Vagina (tissue), 2 donors: Measurements from ENCODE around the gene OSBPL6.

Source experiments
- CTCF ChIP-seq, 3 experiments: fragments of 450-650 bp in 2 of 3; fragments of 200-600 bp in 1 of 3; sonication (generic) in 1 of 3; IDR thresholded peaks; one replicate each; pipeline ENCODE4 v1.5.1; 2017 to 2019; ENCODE audit warnings: antibody characterized with exemption in 3 of 3, mild to moderate bottlenecking in 2 of 3, moderate library complexity in 2 of 3
- POLR2A ChIP-seq, 2 donors: fragments of 450-650 bp; IDR thresholded peaks; one replicate each; pipeline ENCODE4 v1.6.1; 2017; ENCODE audit warnings: antibody characterized with exemption in 2 of 2, mild to moderate bottlenecking in 2 of 2, moderate library complexity in 2 of 2

GRCh38 chr2:178152033-178152432, 42.3 kb upstream of the OSBPL6 start:
- no peak for TF ChIP-seq CTCF (IDR thresholded peaks at IDR 0.05)
- no peak for TF ChIP-seq POLR2A (IDR thresholded peaks at IDR 0.05)
